K562 (cell line): Measurements from ENCODE around the gene CCNQ. TPM values are rescaled to one million over a fixed set of nuclear protein-coding genes. Genes with fewer than 3 reads are reported as not detected.

Experiments used
- ETV5 ChIP-seq: sonication (generic); formaldehyde crosslinking; IDR thresholded peaks from 2 replicates; pipeline ENCODE4 v1.4.0; 2020; ENCODE audit warnings: low read depth, mild to moderate bottlenecking, missing genetic modification reagents
- FOXA3 ChIP-seq, 2 experiments: fragments of 450-650 bp in 1 of 2; sonication (generic) in 1 of 2; formaldehyde crosslinking; IDR thresholded peaks in 1 of 2; conservative IDR thresholded peaks in 1 of 2; 2 replicates each; pipeline versions ENCODE4 v1.4.0 to v1.8.0; 2020 to 2022; ENCODE audit warnings: mild to moderate bottlenecking in 2 of 2, missing genetic modification reagents in 1 of 2
- FOXK1 ChIP-seq: sonication (generic); formaldehyde crosslinking; IDR thresholded peaks from 2 replicates; pipeline ENCODE4 v1.8.0; 2022; ENCODE audit warnings: missing genetic modification reagents, mild to moderate bottlenecking, borderline replicate concordance
- GATAD2B ChIP-seq: fragments of 450-650 bp; IDR thresholded peaks from 2 replicates; pipeline ENCODE4 v1.6.1; 2017; ENCODE audit warnings: mild to moderate bottlenecking, borderline replicate concordance
- MTA3 ChIP-seq: fragments of 450-650 bp; formaldehyde crosslinking; IDR thresholded peaks from 2 replicates; pipeline ENCODE4 v1.6.1; 2017; ENCODE audit warnings: mild to moderate bottlenecking, borderline replicate concordance
- PYGO2 ChIP-seq: fragments of 450-650 bp; IDR thresholded peaks from 2 replicates; pipeline ENCODE4 v1.6.1; 2016; ENCODE audit warnings: mild to moderate bottlenecking, missing genetic modification characterization, moderate library complexity, missing compliant biosample characterization
- TGIF2 ChIP-seq: sonication (generic); formaldehyde crosslinking; IDR thresholded peaks from 2 replicates; pipeline ENCODE4 v1.8.1; 2022; ENCODE audit warnings: mild to moderate bottlenecking, missing genetic modification reagents, moderate library complexity
- ZNF165 ChIP-seq: fragments of 250-450 bp; sonication (Bioruptor Pico); IDR thresholded peaks from 2 replicates; pipeline ENCODE4 v1.4.0; 2020; ENCODE audit warnings: borderline replicate concordance
- ZNF253 ChIP-seq: fragments of 250-450 bp; sonication (Bioruptor Pico); conservative IDR thresholded peaks from 2 replicates; pipeline ENCODE4 v1.6.1; 2021; ENCODE audit warnings: mild to moderate bottlenecking
- ZNF785 ChIP-seq: fragments of 250-450 bp; sonication (Bioruptor Pico); IDR thresholded peaks from 2 replicates; pipeline ENCODE4 v1.4.0; 2020; ENCODE audit warnings: mild to moderate bottlenecking
- polyA plus RNA-seq, 8 experiments: library from polyadenylated mRNA; depleted of rRNA in 4 of 8; stranded (reverse) in 5 of 8; unstranded in 3 of 8; fragments of >200 nt; fragmentation: Nextera tagmentation in 2 of 8; fragmentation: Illumina TruSeq in 1 of 8; extraction: Ambion mirVana in 2 of 8; extraction: Trizol in 1 of 8; gene quantifications; 2 replicates each; pipeline versions ENCODE4 v1.2.1 to v1.2.3, GENCODE V29; 2011 to 2014; ENCODE audit warnings: inconsistent platforms in 1 of 8, missing spikeins in 1 of 8
- total RNA-seq, 7 experiments: library from RNA; depleted of rRNA in 6 of 7; stranded (reverse); fragments of >200 nt in 6 of 7; fragmentation: Illumina TruSeq in 2 of 7; extraction: Trizol in 2 of 7; gene quantifications; 2 replicates each; pipeline versions ENCODE4 v1.2.1 to v1.2.3, GENCODE V29; 2011 to 2021; ENCODE audit warnings: low replicate concordance in 1 of 7
- TF ChIP-seq, protein P1 (sequence below): sonication (generic); formaldehyde crosslinking; IDR thresholded peaks from 2 replicates; pipeline ENCODE4 v1.8.0; 2022; ENCODE audit warnings: mild to moderate bottlenecking, low read depth, missing genetic modification reagents
- TF ChIP-seq, protein P2 (sequence below): sonication (generic); formaldehyde crosslinking; IDR thresholded peaks from 2 replicates; pipeline ENCODE4 v1.8.1; 2022; ENCODE audit warnings: missing genetic modification reagents
- TF ChIP-seq, protein P3 (sequence below), 2 experiments: fragments of 200-800 bp in 1 of 2; sonication (Bioruptor generic) in 1 of 2; sonication (generic) in 1 of 2; formaldehyde crosslinking in 1 of 2; IDR thresholded peaks in 1 of 2; conservative IDR thresholded peaks in 1 of 2; 2 replicates each; pipeline versions ENCODE4 v1.5.0 to v1.6.1; 2016 to 2020; ENCODE audit warnings: missing compliant biosample characterization in 1 of 2, missing genetic modification characterization in 1 of 2, missing genetic modification reagents in 1 of 2
- TF ChIP-seq, protein P4 (sequence below): fragments of 200-800 bp; sonication (Bioruptor generic); IDR thresholded peaks from 2 replicates; pipeline ENCODE4 v1.6.1; 2017; ENCODE audit warnings: missing genetic modification characterization, missing compliant biosample characterization
- TF ChIP-seq, protein P5 (sequence below), 3 experiments: IDR thresholded peaks in 2 of 3; conservative IDR thresholded peaks in 1 of 3; 2 replicates each; pipeline ENCODE4 v1.5.1; 2011 to 2012; ENCODE audit warnings: low read length in 3 of 3, mild to moderate bottlenecking in 3 of 3, control low read depth in 2 of 3, improper control_type of control experiment in 1 of 3, inconsistent platforms in 1 of 3, low read depth in 1 of 3, mixed read lengths in 1 of 3, moderate library complexity in 1 of 3; ENCODE audit not compliant: insufficient read depth in 2 of 3
- TF ChIP-seq, protein P6 (sequence below): fragments of 200-800 bp; sonication (Bioruptor generic); IDR thresholded peaks from 2 replicates; pipeline ENCODE4 v1.6.1; 2017; ENCODE audit warnings: missing genetic modification characterization, missing compliant biosample characterization

Gene CCNQ
- total and polyA plus RNA-seq, 9 of the 15 experiments (the other 6 are each of a cell fraction or from before 2014, with no cell fraction given) = 0.92 to 53.8 (median 25.3) TPM

DNA sequence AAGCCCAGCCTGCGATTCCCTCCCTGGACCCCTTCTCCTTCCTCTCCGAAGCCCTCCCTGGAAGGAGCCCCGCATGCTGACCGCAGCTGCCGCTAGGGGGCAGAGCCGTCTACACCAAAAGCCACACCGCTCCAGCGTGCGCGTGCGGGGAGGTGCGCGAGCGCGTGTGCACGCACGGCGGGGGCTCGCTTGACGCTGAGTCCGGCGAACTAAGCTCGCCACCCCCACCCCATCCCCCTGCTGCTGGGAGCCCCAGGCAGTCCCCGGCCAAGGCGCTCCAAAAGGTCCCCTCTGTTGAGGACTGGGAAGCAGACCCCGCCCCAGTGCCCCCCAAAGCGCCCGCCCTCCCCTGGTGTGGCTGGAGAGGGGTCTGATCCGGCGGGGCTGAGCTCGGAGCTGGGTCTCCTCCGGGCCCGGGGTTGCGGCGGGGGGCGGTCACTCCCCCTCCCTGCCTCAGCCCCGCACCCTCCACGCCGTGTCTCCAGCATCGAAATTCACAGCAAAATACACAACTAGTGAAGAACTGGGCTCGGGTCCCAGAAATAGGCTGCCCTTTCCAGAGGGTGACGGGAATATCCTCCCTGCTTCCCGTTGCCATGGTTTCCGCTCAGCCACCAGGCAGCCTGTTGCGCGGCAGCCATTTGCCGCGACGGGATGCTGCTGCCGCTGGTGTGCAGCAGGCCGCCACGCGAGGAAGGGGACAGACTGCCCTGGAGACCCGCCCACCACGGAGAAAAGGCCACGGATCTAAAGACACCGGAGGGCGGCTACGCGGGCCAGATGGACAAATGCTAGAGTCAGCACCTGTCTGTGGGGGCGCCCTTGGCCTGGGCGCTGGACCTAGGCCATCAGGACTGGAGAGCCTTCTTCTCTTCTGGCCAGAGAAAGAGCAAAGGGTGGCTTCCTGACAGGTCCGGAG lies 11.2 kb upstream of the CCNQ start (continued):
- peak in 1 of 2 experiments; percentile 78; a peak in 1 of 4 replicates for TF ChIP-seq FOXA3 (CRISPR knock-in tag; conservative IDR thresholded peaks at IDR 0.05 in 1 of 2, IDR thresholded peaks at IDR 0.05 in 1 of 2)
- no peak for TF ChIP-seq MTA3
- no peak for TF ChIP-seq PYGO2 (tag)
- TF ChIP-seq, protein P1, sequence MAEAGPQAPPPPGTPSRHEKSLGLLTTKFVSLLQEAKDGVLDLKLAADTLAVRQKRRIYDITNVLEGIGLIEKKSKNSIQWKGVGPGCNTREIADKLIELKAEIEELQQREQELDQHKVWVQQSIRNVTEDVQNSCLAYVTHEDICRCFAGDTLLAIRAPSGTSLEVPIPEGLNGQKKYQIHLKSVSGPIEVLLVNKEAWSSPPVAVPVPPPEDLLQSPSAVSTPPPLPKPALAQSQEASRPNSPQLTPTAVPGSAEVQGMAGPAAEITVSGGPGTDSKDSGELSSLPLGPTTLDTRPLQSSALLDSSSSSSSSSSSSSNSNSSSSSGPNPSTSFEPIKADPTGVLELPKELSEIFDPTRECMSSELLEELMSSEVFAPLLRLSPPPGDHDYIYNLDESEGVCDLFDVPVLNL (CRISPR knock-in tag) = peak; percentile 77; the same call in 1 of the 2 replicates
- TF ChIP-seq, protein P2, sequence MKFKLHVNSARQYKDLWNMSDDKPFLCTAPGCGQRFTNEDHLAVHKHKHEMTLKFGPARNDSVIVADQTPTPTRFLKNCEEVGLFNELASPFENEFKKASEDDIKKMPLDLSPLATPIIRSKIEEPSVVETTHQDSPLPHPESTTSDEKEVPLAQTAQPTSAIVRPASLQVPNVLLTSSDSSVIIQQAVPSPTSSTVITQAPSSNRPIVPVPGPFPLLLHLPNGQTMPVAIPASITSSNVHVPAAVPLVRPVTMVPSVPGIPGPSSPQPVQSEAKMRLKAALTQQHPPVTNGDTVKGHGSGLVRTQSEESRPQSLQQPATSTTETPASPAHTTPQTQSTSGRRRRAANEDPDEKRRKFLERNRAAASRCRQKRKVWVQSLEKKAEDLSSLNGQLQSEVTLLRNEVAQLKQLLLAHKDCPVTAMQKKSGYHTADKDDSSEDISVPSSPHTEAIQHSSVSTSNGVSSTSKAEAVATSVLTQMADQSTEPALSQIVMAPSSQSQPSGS = no peak
- TF ChIP-seq ETV5 (CRISPR knock-in tag) = no peak
- TF ChIP-seq ZNF165 (CRISPR knock-in tag) = no peak
- TF ChIP-seq ZNF785 = no peak
- TF ChIP-seq FOXK1 = no peak
- TF ChIP-seq, protein P3, sequence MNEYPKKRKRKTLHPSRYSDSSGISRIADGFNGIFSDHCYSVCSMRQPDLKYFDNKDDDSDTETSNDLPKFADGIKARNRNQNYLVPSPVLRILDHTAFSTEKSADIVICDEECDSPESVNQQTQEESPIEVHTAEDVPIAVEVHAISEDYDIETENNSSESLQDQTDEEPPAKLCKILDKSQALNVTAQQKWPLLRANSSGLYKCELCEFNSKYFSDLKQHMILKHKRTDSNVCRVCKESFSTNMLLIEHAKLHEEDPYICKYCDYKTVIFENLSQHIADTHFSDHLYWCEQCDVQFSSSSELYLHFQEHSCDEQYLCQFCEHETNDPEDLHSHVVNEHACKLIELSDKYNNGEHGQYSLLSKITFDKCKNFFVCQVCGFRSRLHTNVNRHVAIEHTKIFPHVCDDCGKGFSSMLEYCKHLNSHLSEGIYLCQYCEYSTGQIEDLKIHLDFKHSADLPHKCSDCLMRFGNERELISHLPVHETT (CRISPR knock-in tag; conservative IDR thresholded peaks at IDR 0.05 in 1 of 2, IDR thresholded peaks at IDR 0.05 in 1 of 2) = no peak
- TF ChIP-seq, protein P4, sequence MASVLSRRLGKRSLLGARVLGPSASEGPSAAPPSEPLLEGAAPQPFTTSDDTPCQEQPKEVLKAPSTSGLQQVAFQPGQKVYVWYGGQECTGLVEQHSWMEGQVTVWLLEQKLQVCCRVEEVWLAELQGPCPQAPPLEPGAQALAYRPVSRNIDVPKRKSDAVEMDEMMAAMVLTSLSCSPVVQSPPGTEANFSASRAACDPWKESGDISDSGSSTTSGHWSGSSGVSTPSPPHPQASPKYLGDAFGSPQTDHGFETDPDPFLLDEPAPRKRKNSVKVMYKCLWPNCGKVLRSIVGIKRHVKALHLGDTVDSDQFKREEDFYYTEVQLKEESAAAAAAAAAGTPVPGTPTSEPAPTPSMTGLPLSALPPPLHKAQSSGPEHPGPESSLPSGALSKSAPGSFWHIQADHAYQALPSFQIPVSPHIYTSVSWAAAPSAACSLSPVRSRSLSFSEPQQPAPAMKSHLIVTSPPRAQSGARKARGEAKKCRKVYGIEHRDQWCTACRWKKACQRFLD (CRISPR knock-in tag) = no peak
- TF ChIP-seq GATAD2B = no peak
- TF ChIP-seq, protein P5, sequence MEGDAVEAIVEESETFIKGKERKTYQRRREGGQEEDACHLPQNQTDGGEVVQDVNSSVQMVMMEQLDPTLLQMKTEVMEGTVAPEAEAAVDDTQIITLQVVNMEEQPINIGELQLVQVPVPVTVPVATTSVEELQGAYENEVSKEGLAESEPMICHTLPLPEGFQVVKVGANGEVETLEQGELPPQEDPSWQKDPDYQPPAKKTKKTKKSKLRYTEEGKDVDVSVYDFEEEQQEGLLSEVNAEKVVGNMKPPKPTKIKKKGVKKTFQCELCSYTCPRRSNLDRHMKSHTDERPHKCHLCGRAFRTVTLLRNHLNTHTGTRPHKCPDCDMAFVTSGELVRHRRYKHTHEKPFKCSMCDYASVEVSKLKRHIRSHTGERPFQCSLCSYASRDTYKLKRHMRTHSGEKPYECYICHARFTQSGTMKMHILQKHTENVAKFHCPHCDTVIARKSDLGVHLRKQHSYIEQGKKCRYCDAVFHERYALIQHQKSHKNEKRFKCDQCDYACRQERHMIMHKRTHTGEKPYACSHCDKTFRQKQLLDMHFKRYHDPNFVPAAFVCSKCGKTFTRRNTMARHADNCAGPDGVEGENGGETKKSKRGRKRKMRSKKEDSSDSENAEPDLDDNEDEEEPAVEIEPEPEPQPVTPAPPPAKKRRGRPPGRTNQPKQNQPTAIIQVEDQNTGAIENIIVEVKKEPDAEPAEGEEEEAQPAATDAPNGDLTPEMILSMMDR (IDR thresholded peaks at IDR 0.05 in 2 of 3, conservative IDR thresholded peaks at IDR 0.05 in 1 of 3; ENCODE audit: insufficient read depth in 2 of 3, low read depth in 1 of 3, low read length in 3 of 3) = peak; percentile 77 to 90 (median 84)
- no peak for TF ChIP-seq ZNF253 (CRISPR knock-in tag)
- TF ChIP-seq, protein P6, sequence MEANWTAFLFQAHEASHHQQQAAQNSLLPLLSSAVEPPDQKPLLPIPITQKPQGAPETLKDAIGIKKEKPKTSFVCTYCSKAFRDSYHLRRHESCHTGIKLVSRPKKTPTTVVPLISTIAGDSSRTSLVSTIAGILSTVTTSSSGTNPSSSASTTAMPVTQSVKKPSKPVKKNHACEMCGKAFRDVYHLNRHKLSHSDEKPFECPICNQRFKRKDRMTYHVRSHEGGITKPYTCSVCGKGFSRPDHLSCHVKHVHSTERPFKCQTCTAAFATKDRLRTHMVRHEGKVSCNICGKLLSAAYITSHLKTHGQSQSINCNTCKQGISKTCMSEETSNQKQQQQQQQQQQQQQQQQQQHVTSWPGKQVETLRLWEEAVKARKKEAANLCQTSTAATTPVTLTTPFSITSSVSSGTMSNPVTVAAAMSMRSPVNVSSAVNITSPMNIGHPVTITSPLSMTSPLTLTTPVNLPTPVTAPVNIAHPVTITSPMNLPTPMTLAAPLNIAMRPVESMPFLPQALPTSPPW (CRISPR knock-in tag) = peak; percentile 50
- TF ChIP-seq TGIF2 (CRISPR knock-in tag) = no peak
